Upper lobe of left lung (tissue), 4 donors: ENCODE results near the gene MRGPRD.

Source experiments
- EP300 ChIP-seq, 4 donors: sonication (generic); formaldehyde crosslinking; IDR thresholded peaks; one replicate each; pipeline ENCODE4 v1.5.1; 2017; ENCODE audit warnings: antibody characterized with exemption in 4 of 4, control low read depth in 2 of 4
- POLR2A ChIP-seq, 4 donors: fragments of 450-650 bp; IDR thresholded peaks; one replicate each; pipeline ENCODE4 v1.5.1; 2016 to 2017; ENCODE audit warnings: antibody characterized with exemption in 4 of 4, mild to moderate bottlenecking in 2 of 4
- POLR2AphosphoS5 ChIP-seq, 2 donors: sonication (generic); formaldehyde crosslinking; IDR thresholded peaks; one replicate each; pipeline ENCODE4 v1.5.1; 2017; ENCODE audit warnings: antibody characterized with exemption in 2 of 2
- TF ChIP-seq, protein P1 (sequence below), 6 experiments: fragments of 450-650 bp in 4 of 6; fragments of 200-600 bp in 2 of 6; sonication (generic) in 2 of 6; IDR thresholded peaks; one replicate each; pipeline ENCODE4 v1.5.1; 2016 to 2019; ENCODE audit warnings: antibody characterized with exemption in 6 of 6

- TF ChIP-seq EP300 (IDR thresholded peaks at IDR 0.05) (no peak), POLR2A (IDR thresholded peaks at IDR 0.05) (no peak), POLR2AphosphoS5 (IDR thresholded peaks at IDR 0.05) (no peak)
- TF ChIP-seq, protein P1, sequence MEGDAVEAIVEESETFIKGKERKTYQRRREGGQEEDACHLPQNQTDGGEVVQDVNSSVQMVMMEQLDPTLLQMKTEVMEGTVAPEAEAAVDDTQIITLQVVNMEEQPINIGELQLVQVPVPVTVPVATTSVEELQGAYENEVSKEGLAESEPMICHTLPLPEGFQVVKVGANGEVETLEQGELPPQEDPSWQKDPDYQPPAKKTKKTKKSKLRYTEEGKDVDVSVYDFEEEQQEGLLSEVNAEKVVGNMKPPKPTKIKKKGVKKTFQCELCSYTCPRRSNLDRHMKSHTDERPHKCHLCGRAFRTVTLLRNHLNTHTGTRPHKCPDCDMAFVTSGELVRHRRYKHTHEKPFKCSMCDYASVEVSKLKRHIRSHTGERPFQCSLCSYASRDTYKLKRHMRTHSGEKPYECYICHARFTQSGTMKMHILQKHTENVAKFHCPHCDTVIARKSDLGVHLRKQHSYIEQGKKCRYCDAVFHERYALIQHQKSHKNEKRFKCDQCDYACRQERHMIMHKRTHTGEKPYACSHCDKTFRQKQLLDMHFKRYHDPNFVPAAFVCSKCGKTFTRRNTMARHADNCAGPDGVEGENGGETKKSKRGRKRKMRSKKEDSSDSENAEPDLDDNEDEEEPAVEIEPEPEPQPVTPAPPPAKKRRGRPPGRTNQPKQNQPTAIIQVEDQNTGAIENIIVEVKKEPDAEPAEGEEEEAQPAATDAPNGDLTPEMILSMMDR (IDR thresholded peaks at IDR 0.05), result no peak
Observed at GRCh38 chr11:69002110-69002569, 21.4 kb upstream of the MRGPRD start.
